Body of pancreas (tissue), 4 donors: ENCODE results near the gene B3GNT9. TPM values are rescaled to one million over a fixed set of nuclear protein-coding genes. Genes with fewer than 3 reads are reported as not detected.
A peak's percentile ranks its signal among the peaks of the same experiment; 100 is the strongest.

Experiments
- ATAC-seq: fragments of 150-250 bp; one replicate; pipeline ENCODE4 v1.9.1; 2016
- DNase-seq, 4 donors: peaks; one replicate each; pipeline ENCODE4 v3.0.0-alpha.2; 2019
- H3K27ac ChIP-seq, 4 donors: fragments of 200-600 bp; sonication (generic); 1 replicate in 3 of 4; 2 replicates in 1 of 4; pipeline versions ENCODE4 v1.5.1 to v1.6.1; 2016 to 2019; ENCODE audit warnings: mild to moderate bottlenecking in 1 of 4, mixed read lengths in 1 of 4, moderate library complexity in 1 of 4
- H3K27me3 ChIP-seq, 2 donors: fragments of 200-600 bp; sonication (generic); one replicate each; pipeline ENCODE4 v1.6.0; 2016; ENCODE audit warnings: mild to moderate bottlenecking in 1 of 2
- H3K36me3 ChIP-seq, 2 donors: fragments of 200-600 bp; sonication (generic); replicated peaks in 1 of 2; 2 replicates each; pipeline ENCODE4 v1.5.1; 2016; ENCODE audit warnings: low read depth in 2 of 2; ENCODE audit not compliant: insufficient read depth in 1 of 2
- H3K4me1 ChIP-seq: fragments of 200-600 bp; sonication (generic); one replicate; pipeline ENCODE4 v1.6.0; 2016
- H3K4me3 ChIP-seq, 2 donors: fragments of 200-600 bp; sonication (generic); 1 replicate in 1 of 2; 2 replicates in 1 of 2; pipeline ENCODE4 v1.5.1; 2016 to 2019
- H3K9me3 ChIP-seq, 3 donors: fragments of 200-600 bp; sonication (generic); 1 replicate in 2 of 3; 2 replicates in 1 of 3; pipeline ENCODE4 v1.5.1; 2016
- POLR2A ChIP-seq, 3 donors: fragments of 450-650 bp; IDR thresholded peaks; one replicate each; pipeline ENCODE4 v1.6.1; 2016; ENCODE audit warnings: antibody characterized with exemption in 3 of 3, mild to moderate bottlenecking in 2 of 3
- WGBS, 2 donors: methylation state at CpG; one replicate each; pipeline ENCODE4 v1.1.5; 2017; 5-methylcytosine and 5-hydroxymethylcytosine counted together
- intact Hi-C: fragments of 100-400 bp; cut with DNase I; formaldehyde crosslinking; loops from one replicate; pipeline ENCODE4 v1.15.1; 2023
- total RNA-seq, 2 donors: library from RNA; depleted of rRNA; stranded (reverse); fragments of >200 nt; gene quantifications; one replicate each; pipeline ENCODE4 v1.1.0, GENCODE V29; 2016
- TF ChIP-seq, protein P1 (sequence below), 7 experiments: fragments of 450-650 bp in 4 of 7; fragments of 200-600 bp in 3 of 7; sonication (generic) in 3 of 7; IDR thresholded peaks; one replicate each; pipeline ENCODE4 v1.5.1; 2016 to 2019; ENCODE audit warnings: antibody characterized with exemption in 7 of 7

The B3GNT9 gene
- total RNA-seq, 2 donors from 2014 or later = 8.3 to 9.9 TPM

DNA sequence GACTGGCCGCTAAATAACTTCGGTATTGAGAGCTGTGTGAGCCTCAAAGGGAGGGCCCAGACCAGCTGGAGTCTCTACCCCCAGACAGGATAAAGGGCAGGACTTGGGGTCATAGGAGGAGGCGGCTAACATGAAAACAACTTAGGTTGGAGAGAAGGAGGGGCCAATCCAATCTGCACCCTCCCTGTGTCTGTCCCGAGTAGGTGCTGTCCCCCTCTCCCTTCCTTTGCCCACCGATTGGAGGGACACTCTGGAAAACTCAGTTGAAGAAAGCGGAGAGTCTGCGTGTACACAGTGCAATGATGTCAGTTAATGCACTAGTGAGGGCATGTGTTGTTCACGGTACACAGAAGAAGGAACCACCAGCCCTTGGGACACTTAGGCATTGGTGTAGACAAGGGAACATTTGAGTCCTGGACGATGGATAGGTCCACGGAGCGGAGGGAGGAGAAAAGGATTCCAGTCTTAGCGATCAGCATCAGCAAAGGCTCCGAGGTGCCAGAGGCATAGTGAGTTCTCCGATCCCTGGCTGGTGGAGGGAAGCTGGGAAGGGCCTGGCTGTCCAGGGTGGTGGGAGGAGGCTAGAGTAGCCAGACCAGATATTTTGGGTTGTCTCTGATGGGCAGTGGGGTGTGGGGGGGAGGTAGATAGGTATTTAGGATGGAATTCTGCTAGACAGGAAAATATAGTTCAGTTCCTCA lies 20.3 kb upstream of the B3GNT9 start:
- intact Hi-C loops = no loop called here

DNA sequence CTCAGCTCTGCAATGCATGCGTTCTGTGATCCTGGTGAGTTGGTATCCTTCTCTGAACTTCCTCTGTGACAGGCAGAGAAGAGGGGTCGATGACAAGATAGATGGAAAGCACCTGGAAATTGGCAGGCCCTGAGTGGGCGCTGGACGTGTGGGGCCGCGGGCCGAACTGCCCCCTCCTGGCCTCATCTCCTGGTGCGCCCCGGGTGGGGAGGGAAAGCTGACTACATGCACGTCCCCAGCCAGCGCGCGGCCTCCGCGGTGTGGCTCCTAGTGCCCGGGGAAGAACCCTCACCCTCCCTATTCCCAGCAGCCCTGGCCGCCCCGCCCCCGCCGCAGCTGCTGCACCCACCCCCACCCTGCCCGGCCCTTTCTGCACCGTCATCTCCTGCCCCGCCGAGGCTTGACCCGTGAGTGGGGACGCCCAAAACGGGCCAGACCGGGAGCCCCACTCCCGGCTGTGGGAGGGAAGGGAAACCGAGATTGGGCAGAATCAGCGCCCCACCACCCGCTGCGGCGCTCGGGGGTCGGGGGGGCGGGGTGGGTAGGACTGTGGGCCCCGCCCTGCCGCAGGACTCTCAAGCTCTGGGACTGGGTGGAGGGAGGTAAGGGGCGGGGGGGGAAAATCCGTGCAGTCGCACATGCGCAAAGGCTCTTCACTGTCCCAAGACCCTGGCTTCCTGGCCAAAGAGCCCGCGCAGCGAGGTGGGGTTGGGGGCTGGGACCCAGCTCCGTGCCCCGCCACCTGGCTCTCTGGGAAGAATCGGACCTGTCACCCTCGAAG lies 19.6 kb upstream of the B3GNT9 start, which contains the start of gene NOL3:
TSS of gene NOL3 (plus strand) at position 371 of the 781 bp plus-strand sequence.
- no peaks in the 10 kb centered on the region for H3K27me3 ChIP-seq
- peak within 1 kb of the TSS in 1 of 2 donors; percentile 27 for H3K4me3 ChIP-seq
- intact Hi-C loops = no loop called here
- H3K27ac ChIP-seq = peak within 1 kb of the TSS; percentile 85 to 91 (median 90)
- H3K36me3 ChIP-seq = no peaks in the 10 kb centered on the region
- peaks cover 49% of the 10 kb centered on the region for H3K4me1 ChIP-seq
- no peaks in the 10 kb centered on the region for H3K9me3 ChIP-seq
- WGBS, 2 donors = 0 to 2% methylated on average over 2 to 38 of the region's 50 CpGs
- TF ChIP-seq POLR2A (IDR thresholded peaks at IDR 0.05) = peak; percentile 18 to 63 (median 60)
- TF ChIP-seq, protein P1, sequence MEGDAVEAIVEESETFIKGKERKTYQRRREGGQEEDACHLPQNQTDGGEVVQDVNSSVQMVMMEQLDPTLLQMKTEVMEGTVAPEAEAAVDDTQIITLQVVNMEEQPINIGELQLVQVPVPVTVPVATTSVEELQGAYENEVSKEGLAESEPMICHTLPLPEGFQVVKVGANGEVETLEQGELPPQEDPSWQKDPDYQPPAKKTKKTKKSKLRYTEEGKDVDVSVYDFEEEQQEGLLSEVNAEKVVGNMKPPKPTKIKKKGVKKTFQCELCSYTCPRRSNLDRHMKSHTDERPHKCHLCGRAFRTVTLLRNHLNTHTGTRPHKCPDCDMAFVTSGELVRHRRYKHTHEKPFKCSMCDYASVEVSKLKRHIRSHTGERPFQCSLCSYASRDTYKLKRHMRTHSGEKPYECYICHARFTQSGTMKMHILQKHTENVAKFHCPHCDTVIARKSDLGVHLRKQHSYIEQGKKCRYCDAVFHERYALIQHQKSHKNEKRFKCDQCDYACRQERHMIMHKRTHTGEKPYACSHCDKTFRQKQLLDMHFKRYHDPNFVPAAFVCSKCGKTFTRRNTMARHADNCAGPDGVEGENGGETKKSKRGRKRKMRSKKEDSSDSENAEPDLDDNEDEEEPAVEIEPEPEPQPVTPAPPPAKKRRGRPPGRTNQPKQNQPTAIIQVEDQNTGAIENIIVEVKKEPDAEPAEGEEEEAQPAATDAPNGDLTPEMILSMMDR (IDR thresholded peaks at IDR 0.05) = peak in 1 of 7 experiments; percentile 27
- DNase-seq (peak; percentile 86 to 90 (median 88)), ATAC-seq (peak; percentile 77)

More for the DNA sequence above, 20.3 kb upstream of the B3GNT9 start:
- Histone ChIP-seq H3K9me3 (no peaks in the 10 kb centered on the region), H3K36me3 (no peaks in the 10 kb centered on the region), H3K4me1 (peaks cover 44% of the 10 kb centered on the region), H3K27ac (peak overlapping the region; percentile 85 to 91 (median 90)), H3K27me3 (no peaks in the 10 kb centered on the region), H3K4me3 (peak overlapping the region in 1 of 2 donors; percentile 27)
- WGBS, 2 donors = 42 to 50% methylated on average over 7 to 14 of the region's 14 CpGs
- ATAC-seq (peak; percentile 4), DNase-seq (no peak)
- TF ChIP-seq, protein P1 (IDR thresholded peaks at IDR 0.05) = no peak
- no peak for TF ChIP-seq POLR2A (IDR thresholded peaks at IDR 0.05)

DNA sequence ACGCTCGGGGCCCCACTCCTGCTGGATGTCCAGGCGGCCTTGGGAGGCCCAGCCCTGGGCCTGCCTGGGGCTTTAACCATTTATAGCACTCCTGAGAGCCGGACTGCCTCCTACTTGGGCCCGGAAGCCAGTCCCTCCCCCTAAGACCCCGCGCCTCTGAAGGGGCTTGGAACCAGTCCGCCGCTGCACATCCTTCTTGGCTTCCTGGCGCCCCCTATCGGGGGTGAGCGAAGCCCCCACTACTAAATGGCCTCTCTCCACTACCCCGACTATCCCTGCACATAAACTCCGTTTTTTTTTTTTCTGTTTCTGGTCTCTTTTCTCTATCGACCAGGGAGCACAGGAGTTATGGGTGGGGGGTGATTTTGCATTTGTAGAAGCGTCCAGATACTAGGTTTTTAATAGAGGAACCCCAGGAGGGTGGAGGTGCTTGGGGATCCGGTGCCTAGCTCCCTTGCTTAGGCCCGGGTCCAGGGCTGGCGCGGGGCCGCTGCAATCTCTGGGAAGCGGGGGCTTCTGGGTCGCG lies 18.9 kb upstream of the B3GNT9 start:
- Histone ChIP-seq H3K4me1 (peaks cover 53% of the 10 kb centered on the region), H3K27ac (peak overlapping the region; percentile 7 to 91 (median 87)), H3K4me3 (no peak overlapping the region), H3K9me3 (no peaks in the 10 kb centered on the region), H3K27me3 (no peaks in the 10 kb centered on the region), H3K36me3 (no peaks in the 10 kb centered on the region)
- WGBS, 2 donors = 12 to 17% methylated on average over 23 of the region's 24 CpGs
- ATAC-seq (no peak), DNase-seq (no peak)
- TF ChIP-seq, protein P1 (IDR thresholded peaks at IDR 0.05) = peak in 5 of 7 experiments; percentile 14 to 27 (median 22)
- TF ChIP-seq POLR2A (IDR thresholded peaks at IDR 0.05) = no peak
- intact Hi-C loops = no loop called here

DNA sequence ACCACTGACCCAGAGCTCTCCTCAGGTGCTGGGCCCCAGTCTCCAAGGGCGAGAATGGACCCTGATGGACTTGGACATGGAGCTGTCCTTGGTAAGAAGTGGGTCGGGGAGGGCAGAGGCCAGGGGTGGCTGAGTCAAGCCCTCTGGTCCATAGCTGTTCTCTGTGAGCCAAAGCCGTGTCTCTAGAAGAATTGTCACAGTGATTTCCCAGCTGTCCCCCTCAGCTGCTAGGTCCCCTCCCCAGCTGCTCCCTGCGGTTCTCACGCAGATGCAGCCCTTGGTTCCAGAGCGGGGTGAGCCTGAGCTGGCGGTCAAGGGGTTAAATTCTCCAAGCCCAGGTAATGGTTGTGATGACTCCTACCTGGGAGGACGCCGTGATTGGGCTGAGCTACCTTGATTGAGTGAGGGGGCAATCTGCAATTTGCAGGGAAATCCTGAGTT lies 18.2 kb upstream of the B3GNT9 start:
- H3K27ac ChIP-seq = peak overlapping the region in 2 of 4 donors; percentile 7 to 89
- TF ChIP-seq POLR2A (IDR thresholded peaks at IDR 0.05) = no peak
- TF ChIP-seq, protein P1 (IDR thresholded peaks at IDR 0.05) = no peak
- WGBS, 2 donors = 71% methylated on average over 9 of the region's 9 CpGs; no CpG with 5 or more reads in 1 of the 2 donors
- H3K4me3 ChIP-seq = no peak overlapping the region
- no peaks in the 10 kb centered on the region for H3K27me3 ChIP-seq
- no peaks in the 10 kb centered on the region for H3K9me3 ChIP-seq
- ATAC-seq (no peak), DNase-seq (no peak)
- H3K4me1 ChIP-seq = peaks cover 53% of the 10 kb centered on the region
- intact Hi-C loops = no loop called here
- H3K36me3 ChIP-seq = no peaks in the 10 kb centered on the region
